Heart right ventricle (tissue), 16 donors: ENCODE data around the gene PPM1G. TPM values are rescaled to one million over a fixed set of nuclear protein-coding genes. Genes with fewer than 3 reads are reported as not detected.

Experiments
- ATAC-seq, 8 donors: fragments of 200-7000 bp; cut with Tn5 transposase; one replicate each; pipeline ENCODE4 v1.9.1; 2020; ENCODE audit warnings: mild to moderate bottlenecking in 8 of 8, moderate library complexity in 8 of 8, moderate number of reproducible peaks in 1 of 8
- DNase-seq, 2 donors: peaks; one replicate each; pipeline ENCODE4 v3.0.0-alpha.2; 2020
- H3K27ac ChIP-seq, 10 donors: fragments of 200-600 bp; sonication (generic) in 2 of 10; one replicate each; pipeline versions ENCODE4 v1.5.0 to v1.8.0; 2020 to 2022; ENCODE audit warnings: mild to moderate bottlenecking in 3 of 10
- H3K27me3 ChIP-seq, 7 donors: fragments of 200-600 bp; one replicate each; pipeline ENCODE4 v1.8.0; 2021 to 2022; ENCODE audit warnings: mild to moderate bottlenecking in 2 of 7
- H3K36me3 ChIP-seq, 9 donors: fragments of 200-600 bp; sonication (generic) in 1 of 9; one replicate each; pipeline versions ENCODE4 v1.5.0 to v1.8.0; 2020 to 2022; ENCODE audit warnings: mild to moderate bottlenecking in 2 of 9
- H3K4me1 ChIP-seq, 9 donors: fragments of 200-600 bp; sonication (generic) in 1 of 9; one replicate each; pipeline versions ENCODE4 v1.5.0 to v1.8.0; 2020 to 2022; ENCODE audit warnings: mild to moderate bottlenecking in 4 of 9
- H3K4me3 ChIP-seq, 10 donors: fragments of 200-600 bp; sonication (generic) in 2 of 10; one replicate each; pipeline versions ENCODE4 v1.5.0 to v1.8.0; 2020 to 2022; ENCODE audit warnings: mild to moderate bottlenecking in 7 of 10, moderate library complexity in 2 of 10
- H3K9me3 ChIP-seq, 11 donors: fragments of 200-600 bp in 10 of 11; sonication (generic) in 2 of 11; one replicate each; pipeline versions ENCODE4 v1.5.0 to v1.8.0; 2013 to 2022; ENCODE audit warnings: mild to moderate bottlenecking in 2 of 11, control low read depth in 1 of 11, moderate library complexity in 1 of 11
- CTCF ChIP-seq, 9 donors: fragments of 200-600 bp; sonication (generic) in 2 of 9; IDR thresholded peaks; one replicate each; pipeline versions ENCODE4 v1.5.0 to v1.8.0; 2021 to 2022; ENCODE audit warnings: antibody characterized with exemption in 9 of 9, mild to moderate bottlenecking in 5 of 9, moderate library complexity in 1 of 9
- WGBS, 2 donors: extraction: QIAGEN DNeasy Blood & Tissue Kit; methylation state at CpG; one replicate each; pipeline ENCODE4 v1.1.7; 2013; ENCODE audit warnings: inconsistent platforms in 1 of 2; 5-methylcytosine and 5-hydroxymethylcytosine counted together
- intact Hi-C, 10 donors: fragments of 100-400 bp; cut with DNase I; formaldehyde crosslinking; loops; one replicate each; pipeline versions ENCODE4 v1.11.1 to v1.14.2; 2022
- long read RNA-seq, 3 donors: library from polyadenylated mRNA; unstranded; transcript quantifications; one replicate each; pipeline ENCODE4 v2.0.0, GENCODE V29; 2020 to 2021
- polyA plus RNA-seq, 2 donors: library from polyadenylated mRNA; stranded (reverse); fragments of 200-250 nt; gene quantifications; one replicate each; pipeline ENCODE4 v1.2.3, GENCODE V29; 2013
- total RNA-seq, 10 donors: library from RNA; stranded (reverse); fragmentation: NEBNext Ultra II Directional in 3 of 10; extraction: Animal tissue kit (Norgen Biotek cat#: 25700) in 3 of 10; gene quantifications; one replicate each; pipeline versions ENCODE4 v1.2.1 to v1.2.4, GENCODE V29; 2021 to 2023
- donor health status: Arrhythmogenic right ventricular cardiomyopathy.
- donor health status: ischemic (EF 13 %, LVEDD 7.1; RV severe dilation, severe dysfunction).
- donor health status: healthy with polysubstance abuse.
- donor health status: DM: no; HTN: yes; CAD: no.
- donor health status: DM: no; HTN: no; CAD: no.
- donor health status: ischemic (EF 25% LVEDD 6.9; RV normal size, moderate dysfunction).
- donor health status: ischemic (EF 25% LVEDD 5.7; RV mildly dilated, moderate dysfunction).
- donor health status: healthy.
- donor health status: DM: yes; HTN: yes; CAD: no.
- donor health status: Ischemic cardiomyopathy.
- donor health status: ischemic (EF 35%, LVEDD 5.7; RV mildly dilated, moderate dysfunction).
- donor health status: nonischemic (EF 11% LVEDD 7.7; RV severe dilation, severe dysfunction).
- donor health status: DM: yes; HTN: yes; CAD: no.
- donor health status: PGD.
- donor health status: ischemic (EF 29% LVEDD 5.4; RV normal size, mild dysfunction).
- donor health status: nonischemic (EF 23%, LVEDD 6.1; RV moderate dilation, normal function).

PPM1G gene, protein sequence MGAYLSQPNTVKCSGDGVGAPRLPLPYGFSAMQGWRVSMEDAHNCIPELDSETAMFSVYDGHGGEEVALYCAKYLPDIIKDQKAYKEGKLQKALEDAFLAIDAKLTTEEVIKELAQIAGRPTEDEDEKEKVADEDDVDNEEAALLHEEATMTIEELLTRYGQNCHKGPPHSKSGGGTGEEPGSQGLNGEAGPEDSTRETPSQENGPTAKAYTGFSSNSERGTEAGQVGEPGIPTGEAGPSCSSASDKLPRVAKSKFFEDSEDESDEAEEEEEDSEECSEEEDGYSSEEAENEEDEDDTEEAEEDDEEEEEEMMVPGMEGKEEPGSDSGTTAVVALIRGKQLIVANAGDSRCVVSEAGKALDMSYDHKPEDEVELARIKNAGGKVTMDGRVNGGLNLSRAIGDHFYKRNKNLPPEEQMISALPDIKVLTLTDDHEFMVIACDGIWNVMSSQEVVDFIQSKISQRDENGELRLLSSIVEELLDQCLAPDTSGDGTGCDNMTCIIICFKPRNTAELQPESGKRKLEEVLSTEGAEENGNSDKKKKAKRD
- total RNA-seq (10 to 100 TPM; 28.4 to 46.1 (median 33.0) TPM), polyA plus RNA-seq (10 to 100 TPM; 34.7 to 72.6 TPM)
- long read RNA-seq, donor 1, transcript PPM1G-201 (10 exons, 2,311 nt), result major isoform, 102 of 128 reads
- long read RNA-seq, donor 1, partial matches to known transcripts, result 18 of 128 reads
- long read RNA-seq, donor 1, other reads (novel, unspliced or antisense), result 8 of 128 reads
- long read RNA-seq, donor 2, transcript PPM1G-201 (10 exons, 2,311 nt), result major isoform, 69 of 76 reads
- long read RNA-seq, donor 2, partial matches to known transcripts, result 6 of 76 reads
- long read RNA-seq, donor 2, other reads (novel, unspliced or antisense), result 1 of 76 reads
- long read RNA-seq, donor 3, transcript PPM1G-201 (10 exons, 2,311 nt), result major isoform, 159 of 190 reads
- long read RNA-seq, donor 3, partial matches to known transcripts, result 16 of 190 reads
- long read RNA-seq, donor 3, other reads (novel, unspliced or antisense), result 15 of 190 reads

- TF ChIP-seq CTCF (IDR thresholded peaks at IDR 0.05), result peak in 2 of 9 donors; percentile 5 to 13
- Histone ChIP-seq H3K4me3 (peak within 1 kb of the TSS; percentile 69 to 100 (median 98)), H3K9me3 (no peaks in the 10 kb centered on the region), H3K36me3 (peaks cover 0 to 22% (median 0%) of the 10 kb centered on the region in 9 donors), H3K27ac (peak within 1 kb of the TSS; percentile 48 to 95 (median 92)), H3K4me1 (peaks cover 7 to 38% (median 28%) of the 10 kb centered on the region in 9 donors), H3K27me3 (no peaks in the 10 kb centered on the region)
- DNase-seq (peak; percentile 94 to 97), ATAC-seq (peak; percentile 99 to 100 (median 100))
- intact Hi-C loops, result loop anchor here in 5 of 10 donors (1.0 to 10.0 kb wide), 4 partner anchors 19 to 215 kb away; partner anchors contain the start of genes NRBP1 (in 4 of the 5), ZNF513 (in 2 of the 5), CCDC121 (in 1 of the 5) and GPN1 (in 1 of the 5)
- 1% methylated on average over 69 to 82 of the region's 82 CpGs for WGBS, 2 donors
Measured at GRCh38 chr2:27409321-27410073, at the start of gene PPM1G. TSS of gene PPM1G (minus strand) at chr2:27409591. CDS start at chr2:27409422, 169 bp downstream.

DNA sequence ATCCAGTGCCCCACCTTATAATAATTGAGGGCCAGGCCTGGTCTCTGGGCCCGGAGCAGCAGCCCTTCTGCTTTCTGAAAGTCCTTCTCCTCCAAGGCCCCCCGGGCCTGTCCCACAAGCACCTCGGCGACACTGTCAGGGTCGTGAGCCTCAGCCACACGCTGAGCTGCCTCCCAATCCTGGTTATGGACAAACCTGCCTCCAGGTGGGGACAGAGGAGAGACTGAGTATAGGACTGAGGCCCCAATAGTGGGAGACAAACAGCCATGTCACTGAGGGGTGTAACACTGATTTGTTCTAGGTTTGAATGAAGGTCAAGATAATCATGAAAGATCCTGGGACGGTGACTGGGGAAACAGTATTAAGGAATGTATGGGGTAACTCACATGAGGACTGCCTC is 44.6 kb upstream of the PPM1G start:
- peaks cover 0 to 100% (median 75%) of the 10 kb centered on the region in 9 donors for H3K36me3 ChIP-seq
- H3K27ac ChIP-seq, result no peak overlapping the region
- no peaks in the 10 kb centered on the region for H3K9me3 ChIP-seq
- no peak for DNase-seq
- ATAC-seq, result no peak
- 85 to 95% methylated on average over 7 of the region's 7 CpGs for WGBS, 2 donors
- no peak overlapping the region for H3K4me3 ChIP-seq
- H3K27me3 ChIP-seq, result no peaks in the 10 kb centered on the region
- TF ChIP-seq CTCF (IDR thresholded peaks at IDR 0.05), result no peak
- H3K4me1 ChIP-seq, result no peaks in the 10 kb centered on the region
- intact Hi-C loops, result no loop called here

DNA sequence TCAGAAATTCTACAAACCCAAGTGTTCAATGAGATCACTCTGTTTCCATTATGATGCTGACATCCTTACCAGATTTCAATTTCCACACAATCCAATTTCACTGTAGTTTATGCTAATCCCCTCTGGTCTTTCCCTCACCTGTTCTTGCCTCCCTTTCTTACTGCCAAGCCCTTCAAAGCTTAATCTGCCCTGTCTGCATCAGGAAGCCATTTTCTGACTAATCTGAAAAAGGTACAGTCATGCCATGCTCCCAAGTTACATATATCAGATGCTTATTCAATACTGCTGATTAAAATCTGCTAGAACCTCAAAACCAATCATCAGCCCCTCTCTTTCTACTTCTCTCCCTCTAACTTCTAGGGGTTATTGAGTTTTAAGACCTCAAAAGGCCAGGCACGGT is 41.7 kb upstream of the PPM1G start:
- H3K27ac ChIP-seq, result no peak overlapping the region
- no peak overlapping the region for H3K4me3 ChIP-seq
- no peaks in the 10 kb centered on the region for H3K9me3 ChIP-seq
- H3K36me3 ChIP-seq, result peaks cover 0 to 99% (median 52%) of the 10 kb centered on the region in 9 donors
- intact Hi-C loops, result no loop called here
- WGBS, 2 donors, result 42 to 100% methylated on average over 1 of the region's 1 CpG
- DNase-seq, result no peak
- H3K4me1 ChIP-seq, result no peaks in the 10 kb centered on the region
- ATAC-seq, result no peak
- H3K27me3 ChIP-seq, result no peaks in the 10 kb centered on the region
- TF ChIP-seq CTCF (IDR thresholded peaks at IDR 0.05), result no peak
